ENCODE measurements around the gene GGTA1.
"Not testable (repeated sequence)": the region's sequence is repeated elsewhere in the genome, so short reads cannot be mapped to it uniquely, and the experiment has no call there.

Gene GGTA1

DNA sequence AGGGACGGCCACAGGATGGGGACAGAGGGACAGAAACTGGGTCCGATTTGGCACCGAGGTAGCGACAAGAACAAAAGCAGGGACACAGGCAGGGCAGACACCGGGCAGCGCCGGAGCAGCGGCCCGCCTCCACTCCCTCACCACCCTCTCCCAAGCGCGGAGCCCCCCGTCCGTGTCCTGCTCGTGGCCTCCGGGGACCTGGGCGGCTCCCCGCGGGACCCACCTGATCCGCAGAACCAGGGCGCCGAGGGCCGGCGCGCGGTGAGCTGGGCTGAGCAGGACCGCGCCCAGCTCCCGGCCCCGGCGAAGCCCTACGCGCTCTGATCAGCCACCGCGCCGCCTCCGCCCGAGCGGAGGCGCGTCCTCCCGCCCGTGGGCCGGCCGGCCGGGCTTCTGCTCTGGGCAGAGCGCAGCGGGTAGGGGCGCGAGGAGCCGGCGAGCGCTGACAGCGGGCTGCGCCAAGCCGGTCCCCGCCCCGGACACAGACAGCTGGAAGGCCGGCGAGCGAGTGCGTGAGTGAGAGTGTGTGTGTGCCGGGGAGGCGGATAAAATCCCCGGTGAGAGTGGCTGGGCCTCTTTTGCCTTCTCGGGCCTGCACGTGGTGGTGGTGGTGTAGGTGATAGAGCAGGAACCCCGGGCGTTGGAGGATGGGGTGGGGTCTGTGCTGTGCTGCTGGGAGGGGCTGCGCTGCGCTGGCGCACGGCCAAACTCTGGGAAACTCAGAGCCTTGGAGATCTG lies at the start of gene GGTA1:
TSS of gene GGTA1 (minus strand) at position 418 of the 738 bp plus-strand sequence. CDS start 31,922 bp downstream, outside the sequence.
- DNase-seq = no peak

DNA sequence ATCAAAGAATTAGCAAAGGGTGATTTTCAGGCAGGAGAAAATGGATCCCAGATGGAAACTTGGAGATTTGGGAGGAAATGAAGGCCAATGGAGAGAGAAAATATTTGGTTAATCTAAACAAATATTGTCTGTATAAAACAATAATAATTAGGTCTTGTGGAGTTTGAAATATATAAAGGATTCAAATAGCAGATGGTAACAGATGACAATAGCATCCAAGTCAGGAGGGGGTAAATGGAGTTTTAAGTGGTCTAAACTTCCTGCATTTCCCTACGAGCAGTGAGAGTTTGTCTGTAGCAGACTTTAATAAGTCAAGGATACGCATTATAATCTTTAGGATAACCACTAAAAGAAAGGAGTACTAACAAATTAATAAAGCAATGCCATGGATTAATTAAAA lies 49.0 kb upstream of the GGTA1 start:
- no peak for DNase-seq

- peak; percentile 46 to 55 for DNase-seq
Measured at GRCh38 chr9:121545875-121546423, 46.3 kb upstream of the GGTA1 start.

DNA sequence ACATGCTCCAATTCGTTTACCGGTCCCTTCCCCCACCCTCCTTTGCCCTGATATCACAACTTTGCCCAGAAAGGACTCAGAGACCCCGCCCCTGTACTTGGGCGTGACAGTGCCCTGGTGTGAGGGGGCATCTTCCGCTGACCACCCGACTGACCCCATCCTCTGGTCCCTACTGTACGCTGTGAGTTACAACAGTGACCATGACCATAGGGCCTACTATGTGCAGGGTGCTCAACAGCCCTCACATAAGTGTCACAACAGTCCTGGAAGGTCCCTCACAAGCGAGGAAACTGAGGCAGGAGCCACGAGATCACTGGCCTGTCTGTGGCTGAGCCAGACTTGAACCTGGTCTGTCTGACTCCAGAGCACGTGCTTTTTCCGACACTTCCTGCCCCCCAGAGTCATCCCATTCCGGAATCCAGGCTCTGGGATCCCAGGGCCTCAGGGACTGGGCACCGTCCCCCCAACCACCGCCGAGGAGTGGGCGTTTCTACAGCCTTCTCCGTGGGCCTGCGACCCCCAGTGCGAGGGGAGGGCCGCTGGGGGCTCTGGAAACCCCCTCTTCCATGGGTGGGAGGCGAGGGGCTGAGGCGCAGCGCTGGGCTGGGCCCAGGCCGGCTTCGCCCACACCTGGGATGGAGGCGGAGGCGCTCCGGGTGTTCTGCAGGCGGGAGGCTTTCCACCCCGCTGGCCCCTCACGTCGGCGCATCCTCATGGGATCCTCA lies 45.7 kb upstream of the GGTA1 start:
- DNase-seq = no peak

GRCh38 chr9:121542025-121542424 lies 42.4 kb upstream of the GGTA1 start:
- no peak for DNase-seq

DNA sequence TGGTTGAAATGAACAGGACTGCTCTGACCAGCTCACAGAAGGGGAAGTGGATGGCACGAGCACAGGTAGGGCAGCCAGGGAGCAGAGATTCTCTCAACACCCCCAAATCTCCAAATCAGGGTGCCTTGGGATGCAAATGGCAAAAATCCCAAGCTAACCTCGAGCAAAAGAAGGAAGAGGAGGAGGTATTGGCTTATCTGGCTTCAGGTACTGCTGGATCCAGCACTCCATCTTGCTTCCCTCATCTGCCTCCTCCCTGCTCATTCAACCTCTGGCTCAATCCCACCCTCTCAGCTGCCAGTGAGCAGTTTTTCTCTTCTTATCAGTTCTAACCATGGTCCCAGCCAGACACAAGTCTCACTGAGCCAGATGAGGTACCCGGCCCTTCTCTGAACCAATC lies 41.6 kb upstream of the GGTA1 start:
- DNase-seq = no peak

DNA sequence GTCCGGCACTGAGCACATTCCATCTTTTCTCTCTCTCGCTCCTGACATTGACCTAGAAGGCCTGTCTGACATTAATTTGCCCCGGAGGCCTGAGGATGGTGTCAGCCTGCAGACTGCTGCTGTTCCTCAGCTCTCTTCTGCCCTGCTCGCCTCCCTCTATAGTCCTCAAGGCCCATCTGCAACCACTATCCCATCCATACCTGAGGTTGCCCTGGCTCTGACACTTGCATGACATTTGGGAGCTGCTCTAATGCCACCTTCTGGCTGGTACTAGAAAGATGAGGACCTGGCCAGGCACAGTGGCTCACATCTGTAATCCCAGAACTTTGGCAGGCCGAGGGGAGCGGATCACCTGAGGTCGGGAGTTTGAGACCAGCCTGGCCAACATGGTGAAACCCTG lies 38.6 kb upstream of the GGTA1 start:
- no peak for DNase-seq

- DNase-seq = no peak
Measured at GRCh38 chr9:121537283-121537682, 37.6 kb upstream of the GGTA1 start.

- no peak for DNase-seq
Measured at GRCh38 chr9:121532881-121533280, 33.2 kb upstream of the GGTA1 start.

GRCh38 chr9:121529237-121529987 lies 29.8 kb upstream of the GGTA1 start:
- DNase-seq = no peak

DNA sequence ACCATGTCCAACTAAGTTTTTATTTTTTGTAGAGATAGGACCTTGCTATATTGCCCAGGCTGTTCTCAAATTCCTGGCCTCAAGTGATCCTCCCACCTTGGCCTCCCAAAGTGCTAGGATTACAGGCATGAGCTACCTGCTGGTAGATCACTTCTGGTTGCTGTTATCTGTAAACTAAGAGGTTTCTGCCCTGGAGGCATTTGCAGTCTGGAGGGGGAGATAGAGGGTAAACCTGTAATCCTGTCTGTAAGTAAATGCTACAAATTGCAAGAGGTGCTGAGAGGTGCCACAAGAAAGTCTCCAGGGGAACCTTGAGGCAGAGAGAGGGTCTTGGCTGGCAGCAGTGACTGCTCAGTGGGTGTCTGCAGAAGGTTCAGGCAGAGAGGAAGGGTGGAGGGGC lies 29.0 kb upstream of the GGTA1 start:
- DNase-seq = no peak

- DNase-seq = no peak
Measured at GRCh38 chr9:121527371-121527770, 27.7 kb upstream of the GGTA1 start.

DNA sequence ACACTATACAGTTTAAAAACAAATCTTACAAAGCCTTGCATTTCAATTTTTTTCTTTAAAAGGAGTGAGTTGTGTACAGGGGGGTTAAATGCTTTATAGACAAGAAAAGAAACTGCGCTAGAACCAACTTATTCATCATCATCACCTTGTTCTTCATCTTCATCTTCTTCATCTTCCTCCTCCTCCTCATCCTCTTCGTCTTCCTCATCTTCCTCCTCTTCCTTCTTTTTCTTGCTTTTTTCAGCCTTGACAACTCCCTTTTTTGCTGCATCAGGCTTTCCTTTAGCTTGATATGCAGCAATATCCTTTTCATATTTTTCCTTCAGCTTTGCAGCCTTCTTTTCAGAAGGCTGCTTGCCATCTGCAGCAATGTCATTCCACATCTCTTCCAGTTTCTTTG lies 20.0 kb upstream of the GGTA1 start:
- DNase-seq = not testable (repeated sequence)

DNA sequence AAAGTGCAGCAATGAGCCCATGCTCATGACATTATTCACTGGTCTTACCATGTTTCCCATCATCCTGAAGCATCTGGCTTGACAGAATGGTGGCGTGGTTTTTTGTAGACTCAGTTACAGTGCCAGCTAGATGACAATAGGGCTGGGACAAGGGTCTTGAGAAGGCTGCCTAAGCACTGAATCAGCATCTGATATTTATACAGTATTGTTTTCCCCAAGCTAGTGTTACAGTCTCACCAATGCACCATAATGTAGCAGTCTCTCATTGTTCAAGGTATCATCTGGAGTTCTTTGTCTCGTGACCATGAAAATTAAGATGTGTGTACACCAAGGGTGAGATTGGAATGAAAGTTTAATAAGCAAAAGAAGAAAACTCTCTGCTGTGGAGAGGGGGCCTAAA lies 19.0 kb upstream of the GGTA1 start:
- no peak for DNase-seq

DNA sequence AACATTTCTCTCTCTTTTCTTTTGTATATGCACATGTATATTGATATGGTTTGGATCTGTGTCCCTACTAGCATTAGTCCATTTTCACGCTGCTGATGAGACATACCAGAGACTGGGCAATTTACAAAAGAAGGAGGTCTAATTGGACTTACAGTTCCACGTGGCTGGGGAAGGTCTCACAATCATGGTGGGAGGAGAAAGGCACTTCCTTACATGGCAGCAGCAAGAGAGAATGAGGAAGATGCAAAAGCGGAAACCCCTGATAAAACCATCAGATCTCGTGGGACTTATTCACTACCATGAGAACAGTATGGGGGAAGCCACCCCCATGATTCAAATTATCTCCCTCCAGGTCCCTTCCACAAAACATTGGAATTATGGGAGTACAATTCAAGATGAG lies 13.5 kb upstream of the GGTA1 start:
- not testable (repeated sequence) for DNase-seq

- DNase-seq = no peak
Measured at GRCh38 chr9:121510766-121511550, 11.3 kb upstream of the GGTA1 start.

DNA sequence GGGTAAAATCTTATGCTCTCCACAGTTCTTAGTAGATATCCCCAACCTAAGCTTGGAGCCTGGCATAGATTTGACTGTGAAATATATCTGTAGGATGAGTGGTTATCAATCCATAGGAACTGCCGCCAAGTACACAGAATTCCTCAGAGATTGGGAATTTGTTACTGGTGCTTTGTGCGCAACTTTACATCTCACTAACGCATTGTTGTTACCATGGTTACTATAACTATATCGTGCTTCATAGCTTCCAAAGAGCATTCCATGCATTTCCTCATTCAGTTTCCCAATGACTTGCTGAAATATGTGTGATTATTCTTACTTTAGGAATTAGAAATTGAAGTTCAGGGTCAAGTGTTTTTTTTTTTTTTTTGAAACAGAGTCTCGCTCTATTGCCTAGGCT lies 9.5 kb upstream of the GGTA1 start:
- no peak for DNase-seq

- no peak for DNase-seq
Measured at GRCh38 chr9:121508415-121508814, 8.8 kb upstream of the GGTA1 start.

DNA sequence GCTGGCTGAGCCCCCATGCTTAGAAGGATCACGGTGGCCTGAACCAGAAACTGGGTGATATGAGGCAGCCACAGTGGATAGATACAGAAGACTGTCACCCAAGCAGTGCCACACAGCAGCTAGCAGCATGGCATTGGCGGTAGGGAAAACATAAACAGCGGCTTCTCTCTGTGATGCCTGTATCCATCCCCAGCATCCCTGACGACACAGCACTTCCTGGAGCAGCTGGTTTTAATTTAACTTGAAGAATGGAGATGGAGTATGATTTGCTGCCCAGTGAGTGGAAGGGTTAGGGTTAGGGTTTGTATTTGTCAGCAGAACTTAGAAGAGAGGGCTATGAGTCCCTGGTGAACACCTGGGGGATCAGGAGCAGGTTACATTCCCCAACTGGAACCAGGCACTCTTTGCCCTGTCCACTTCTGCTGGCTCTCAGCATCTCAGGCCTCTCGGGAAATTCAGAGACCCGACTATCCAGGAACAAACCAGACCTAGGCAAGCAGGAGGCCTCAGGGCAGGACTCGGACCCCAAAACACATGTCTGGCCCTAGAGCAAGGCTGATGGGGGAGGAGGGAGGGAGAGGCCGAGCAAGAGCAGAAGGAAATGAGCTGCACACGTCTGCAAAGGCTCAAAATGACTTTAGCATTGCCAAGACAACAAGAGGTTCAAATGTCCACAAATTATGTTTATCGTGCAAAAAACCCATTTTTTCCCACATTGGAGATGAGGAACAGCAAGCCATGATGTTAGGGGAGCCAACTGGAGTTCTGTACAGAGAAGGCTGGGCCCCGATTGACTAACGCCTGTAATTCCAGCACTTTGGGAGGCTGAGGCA lies 6.5 kb upstream of the GGTA1 start:
- no peak for DNase-seq

GRCh38 chr9:121503444-121503843 lies 3.8 kb upstream of the GGTA1 start:
- no peak for DNase-seq

- DNase-seq = no peak
Measured at GRCh38 chr9:121500165-121500478, 478 bp upstream of the GGTA1 start.

GRCh38 chr9:121499177-121499426 lies 542 bp downstream of the GGTA1 start:
- DNase-seq = no peak
